GM21529 (cell line): ENCODE results near the gene TANGO2.

ENCODE experiments used
- ATAC-seq: cut with Tn5 transposase; IDR thresholded peaks from one replicate; pipeline ENCODE4 v1.9.1; 2021; ENCODE audit not compliant: unreplicated experiment

TANGO2 gene

DNA sequence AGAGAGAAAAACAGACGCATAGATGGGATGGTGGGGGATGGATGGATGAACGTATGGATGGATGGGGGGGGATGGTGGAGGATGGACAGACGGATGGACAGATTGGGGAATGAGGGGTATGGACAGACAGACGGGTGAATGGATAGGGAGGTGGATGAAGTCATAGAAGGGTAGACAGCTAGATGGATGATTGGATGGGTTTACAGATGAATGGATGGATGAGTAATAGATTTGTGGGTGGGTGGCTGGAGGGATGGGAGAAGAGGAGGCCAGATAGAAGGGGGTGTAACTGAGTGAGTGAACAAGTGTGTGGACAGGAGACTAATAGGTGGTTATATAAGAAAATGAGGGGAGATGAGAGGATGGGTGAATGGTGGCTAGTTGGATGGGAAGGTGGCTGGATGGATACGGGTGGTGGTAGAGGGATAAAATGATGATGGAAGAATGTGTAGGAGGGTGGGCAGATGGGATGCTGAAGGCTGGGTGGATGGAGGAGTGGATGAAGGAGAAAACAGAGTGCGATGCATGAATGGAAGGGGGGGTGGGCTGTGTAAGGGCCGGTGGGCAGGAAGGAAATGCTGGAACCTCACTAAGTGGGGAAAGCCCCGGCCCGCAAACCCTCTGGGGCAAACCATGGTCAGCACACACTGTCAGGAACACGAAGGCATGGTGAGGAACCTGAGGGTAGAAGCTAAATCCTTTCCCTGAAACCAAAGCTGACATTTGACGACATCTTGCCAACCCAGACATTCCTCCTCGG lies 25.9 kb upstream of the TANGO2 start:
- no peak for ATAC-seq

DNA sequence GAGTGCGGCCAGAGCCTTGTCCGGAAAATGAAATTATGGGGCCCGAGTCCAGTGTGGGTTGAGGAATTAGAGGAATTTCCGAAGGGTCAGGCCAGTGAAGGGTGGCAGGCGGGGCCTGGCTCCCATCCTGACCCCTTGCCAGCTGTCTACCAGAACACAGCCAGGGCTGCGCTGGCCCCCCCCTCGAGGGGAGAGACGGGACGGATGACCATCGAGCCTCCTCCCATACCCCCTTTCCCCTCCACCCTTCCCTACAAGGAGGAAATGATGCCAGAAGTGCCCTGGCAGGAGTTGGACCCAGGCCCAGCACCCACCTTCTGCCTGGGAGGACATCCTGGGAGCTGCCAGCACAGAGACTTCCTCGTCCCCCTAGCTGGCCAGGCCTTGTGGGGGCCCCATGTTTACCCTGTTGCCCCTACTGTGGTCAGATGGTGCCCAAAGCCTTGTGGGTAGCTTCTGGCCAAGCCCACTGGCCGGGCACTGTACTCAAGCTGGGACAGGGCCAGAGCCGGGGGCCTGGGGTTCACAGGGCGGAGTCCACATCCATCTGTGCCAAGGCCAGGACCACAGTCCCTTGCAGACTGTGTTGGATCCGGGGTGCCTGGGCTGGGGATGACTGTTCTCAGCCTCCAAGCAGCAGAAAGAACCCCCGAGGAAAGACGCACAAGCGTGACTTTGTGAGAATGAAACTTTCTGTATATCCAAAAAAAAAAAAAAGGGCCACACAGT lies 25.1 kb upstream of the TANGO2 start:
- no peak for ATAC-seq

DNA sequence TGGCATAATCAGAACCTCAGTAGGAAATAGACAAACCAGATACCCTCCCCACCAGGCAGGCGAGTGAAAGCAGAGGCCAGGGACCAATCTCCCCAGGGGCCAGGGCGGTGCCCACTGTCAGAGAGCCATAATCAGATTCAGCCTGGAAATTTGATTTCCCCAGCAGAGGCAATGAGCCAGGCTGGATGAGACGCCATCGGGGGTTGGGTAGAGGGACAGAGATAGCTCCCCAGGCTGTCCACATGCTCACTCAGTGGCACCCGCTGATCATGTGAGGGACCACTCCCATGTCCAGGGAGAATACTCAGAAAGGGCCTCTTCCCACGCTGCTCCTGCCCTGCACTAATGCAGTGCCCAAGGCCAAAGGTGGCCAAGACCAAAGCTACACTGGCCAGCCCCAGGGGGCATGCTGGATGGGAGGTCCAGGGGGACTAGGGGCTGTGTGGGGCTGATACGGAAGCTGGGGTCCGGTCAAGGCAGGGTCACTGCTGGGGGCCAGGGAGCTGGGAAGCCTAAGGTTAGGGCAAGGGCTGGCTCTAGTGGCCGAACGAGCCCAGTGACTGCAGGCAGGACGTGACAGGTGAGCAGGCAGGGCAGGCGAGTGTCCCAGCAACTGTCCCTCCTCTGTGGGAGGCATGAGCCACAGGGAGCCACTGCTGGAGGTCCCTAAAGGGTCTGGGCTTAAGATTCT lies 24.1 kb upstream of the TANGO2 start:
- no peak for ATAC-seq

DNA sequence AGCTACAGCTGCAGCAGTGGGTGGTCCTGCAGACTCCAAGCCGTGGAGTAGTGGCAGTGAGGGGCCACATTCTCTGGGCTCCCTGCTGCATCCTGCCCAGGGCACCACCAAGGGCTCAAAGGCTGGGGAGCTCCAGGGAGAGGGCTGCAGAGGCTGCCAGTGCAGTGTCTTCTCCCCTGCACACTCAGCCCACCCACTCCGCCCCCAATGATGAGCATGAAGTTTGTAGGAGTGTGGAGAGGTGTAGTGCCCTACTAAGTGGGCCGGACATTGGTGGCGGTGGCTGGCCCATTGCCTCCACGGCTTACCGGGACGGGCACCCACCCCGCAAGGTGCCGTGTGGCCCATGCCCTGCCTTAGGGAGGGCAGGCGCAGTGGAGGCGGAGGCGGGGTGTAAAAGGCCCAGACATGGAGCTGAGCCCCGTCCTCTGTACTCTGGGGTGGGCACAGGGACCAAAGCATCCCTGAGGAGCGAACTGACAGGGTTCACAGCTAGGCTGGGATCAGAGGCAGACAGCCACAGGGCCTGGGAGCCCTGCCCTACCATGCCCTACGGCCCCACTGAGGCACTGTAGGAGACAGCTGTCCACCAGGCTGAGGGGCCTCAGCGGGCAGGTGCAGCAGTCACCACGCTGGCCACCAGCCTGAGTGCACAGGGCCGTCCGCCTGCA lies 23.2 kb upstream of the TANGO2 start:
- no peak for ATAC-seq

DNA sequence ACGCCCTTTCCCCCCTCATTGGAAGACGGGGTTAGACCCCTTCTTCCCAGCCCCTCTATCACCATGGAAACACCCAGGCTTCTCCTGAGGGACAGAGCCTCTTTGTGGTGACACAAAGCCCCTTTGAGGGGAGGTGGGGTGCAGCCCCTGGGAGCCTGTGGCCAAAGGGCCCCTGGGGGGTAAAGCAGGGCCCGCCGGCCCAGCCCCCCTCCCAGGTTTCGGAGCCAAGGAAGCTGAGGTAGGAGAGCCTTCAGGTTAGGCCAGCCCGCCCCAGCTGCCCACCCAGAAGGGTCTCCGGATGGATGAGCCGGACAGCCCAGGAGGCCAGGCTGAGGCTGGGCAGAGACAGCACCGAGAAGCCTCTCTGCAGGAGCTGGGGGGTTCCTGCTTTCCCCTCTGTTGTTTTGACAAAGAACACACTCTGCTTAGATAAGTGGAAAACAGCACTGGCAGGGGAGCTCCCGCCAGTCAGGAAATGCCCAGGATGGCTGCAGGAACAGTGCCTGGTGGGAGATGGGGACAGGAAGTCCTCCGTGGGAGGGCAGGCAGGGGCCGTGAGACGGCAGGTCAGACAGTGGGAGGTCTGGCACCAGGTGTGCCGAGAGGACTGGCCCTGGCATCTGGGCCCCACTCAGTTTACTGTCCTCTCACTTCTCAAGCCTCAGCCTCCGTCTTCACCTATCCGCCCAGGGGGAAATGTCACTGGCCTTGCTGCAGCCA lies 22.5 kb upstream of the TANGO2 start:
- ATAC-seq, result no peak

DNA sequence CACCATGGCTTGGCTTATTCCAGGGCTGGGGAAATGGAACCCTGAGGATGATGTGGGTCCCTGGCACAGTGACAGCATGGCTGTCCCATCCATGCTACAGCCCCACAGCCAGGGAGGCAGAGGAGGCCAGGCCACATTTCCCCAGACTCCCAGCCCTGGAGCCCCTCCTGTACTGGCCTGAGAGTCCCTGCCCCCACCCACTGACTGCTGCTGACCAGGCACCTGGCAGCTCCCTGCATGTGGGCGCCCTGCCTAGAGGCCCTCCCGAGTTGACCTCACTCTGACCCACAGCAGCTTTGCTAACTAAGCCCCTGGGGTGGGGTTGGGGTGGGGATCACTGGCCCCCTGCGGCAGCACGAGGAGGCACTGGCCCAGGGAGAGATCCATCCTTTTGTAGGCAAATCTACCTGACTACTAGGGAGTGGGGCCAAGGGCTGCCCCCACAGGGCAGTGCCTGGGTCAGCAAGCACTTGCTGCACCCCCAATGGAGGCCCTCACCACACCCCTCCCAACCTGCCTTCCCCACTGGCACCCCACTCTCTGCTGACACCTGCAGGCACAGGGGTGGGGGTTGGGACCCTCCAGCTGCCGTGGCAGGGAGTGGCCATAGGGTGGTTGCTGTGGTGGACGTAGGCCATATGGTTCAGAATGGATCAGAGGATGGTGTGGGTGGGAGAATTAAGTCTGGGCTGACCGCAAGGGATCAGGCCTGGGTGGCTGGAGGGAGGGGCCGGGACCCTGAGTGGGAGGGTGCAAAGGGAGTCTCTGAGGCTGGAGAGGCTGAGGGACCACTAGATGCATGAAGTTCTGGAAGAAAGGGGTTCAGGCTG lies 21.7 kb upstream of the TANGO2 start:
- no peak for ATAC-seq

DNA sequence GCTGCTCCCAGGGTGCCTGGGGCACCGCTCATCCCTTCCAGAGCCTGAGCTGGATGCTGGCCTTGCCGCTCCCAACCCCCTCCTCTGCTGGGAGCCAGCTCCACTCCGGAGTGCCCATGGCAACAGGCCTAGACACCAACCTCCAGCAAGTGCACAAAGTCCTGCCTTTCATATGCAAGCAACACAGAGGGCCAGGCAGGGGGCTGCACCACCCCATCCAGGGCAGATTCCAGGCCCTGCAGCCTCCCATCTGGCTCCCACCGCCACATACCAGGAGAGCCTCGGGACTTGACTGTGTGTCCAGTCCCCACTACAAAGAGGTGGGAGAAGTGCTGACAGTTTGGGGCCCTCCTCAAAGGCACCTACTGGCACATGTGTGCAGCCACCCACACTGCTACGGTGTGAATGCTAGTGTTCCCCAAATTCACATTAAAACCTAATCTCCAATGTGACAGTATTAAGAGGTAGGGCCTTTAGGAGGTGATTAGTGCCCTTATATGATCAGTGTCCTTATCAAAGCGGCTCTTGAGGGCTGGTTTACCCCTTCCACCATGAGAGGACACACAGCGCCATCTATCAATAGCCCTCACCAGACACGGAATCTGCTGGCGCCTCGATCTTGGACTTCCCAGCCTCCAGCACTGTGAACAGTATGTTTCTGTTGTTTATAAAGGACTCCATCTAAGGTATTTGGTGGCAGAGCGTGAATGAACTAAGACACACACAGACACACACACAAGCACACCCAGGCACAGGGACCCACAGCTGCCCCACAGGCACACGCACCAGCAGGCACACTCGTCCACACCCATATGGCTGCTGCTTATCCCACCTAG lies 20.4 kb upstream of the TANGO2 start:
- no peak for ATAC-seq

DNA sequence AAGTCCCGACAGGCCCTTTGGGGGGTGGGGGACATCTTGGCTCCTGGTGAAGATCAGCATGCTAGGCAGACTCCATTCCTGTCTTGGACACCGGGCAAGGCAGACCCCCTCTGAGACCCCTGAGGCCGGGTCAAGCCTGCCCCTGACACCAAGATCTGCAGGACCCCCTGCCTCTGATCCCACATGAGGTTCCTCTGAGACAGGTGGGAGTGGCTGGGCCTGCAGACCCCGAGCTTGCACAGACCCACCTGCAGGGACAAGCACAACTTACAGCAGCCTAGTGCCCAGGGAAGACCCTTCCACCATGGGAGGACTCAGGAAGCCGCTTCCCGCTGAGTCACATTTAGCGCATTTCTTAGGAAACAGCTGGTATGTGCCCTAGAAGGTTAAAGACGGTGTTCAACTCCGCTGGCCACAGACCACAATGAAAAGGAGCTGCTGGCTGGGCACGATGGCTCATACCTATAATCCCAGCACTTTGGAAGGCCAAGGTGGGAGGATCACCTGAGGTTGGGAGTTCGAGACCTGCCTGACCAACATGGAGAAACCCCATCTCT lies 19.8 kb upstream of the TANGO2 start:
- ATAC-seq, result no peak

DNA sequence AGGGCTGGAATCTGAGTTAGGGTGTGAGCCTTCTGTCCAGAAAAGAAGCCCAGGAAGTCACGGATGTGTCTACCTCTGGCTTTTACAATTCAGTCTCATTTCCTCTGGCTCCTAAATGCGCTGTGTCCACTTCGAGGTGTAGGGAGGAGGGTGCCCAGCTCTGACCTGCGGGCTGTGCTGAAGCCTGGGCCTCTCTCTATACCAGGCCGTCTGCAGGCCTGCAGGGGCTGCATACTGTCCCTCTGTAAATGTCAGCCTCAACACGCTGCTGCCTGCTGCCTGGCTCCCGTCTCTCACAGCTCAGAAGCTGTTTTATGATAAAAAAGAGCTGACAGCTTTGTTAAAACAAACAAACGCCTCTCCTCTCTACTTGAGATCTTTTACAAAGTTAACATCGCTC lies 18.8 kb upstream of the TANGO2 start:
- ATAC-seq, result no peak

DNA sequence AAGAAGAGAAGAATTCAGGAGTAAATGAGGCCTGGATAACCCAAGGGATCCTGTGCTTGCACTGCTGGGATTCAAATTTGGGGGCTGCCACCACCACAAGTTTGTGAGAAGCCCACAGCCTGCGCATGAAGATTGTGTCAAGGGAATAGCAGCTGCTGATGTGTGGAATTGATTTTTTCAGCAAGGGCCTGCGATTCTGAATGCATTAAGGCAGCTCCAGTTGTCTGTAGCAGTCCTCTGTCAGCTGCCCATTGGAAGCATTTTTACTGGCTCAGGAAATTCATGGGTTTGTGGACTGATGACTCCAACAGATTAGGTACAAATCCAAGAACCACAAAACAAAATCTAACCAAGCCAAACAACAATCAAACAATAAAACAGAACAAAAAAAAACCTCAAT lies 18.3 kb upstream of the TANGO2 start:
- no peak for ATAC-seq

DNA sequence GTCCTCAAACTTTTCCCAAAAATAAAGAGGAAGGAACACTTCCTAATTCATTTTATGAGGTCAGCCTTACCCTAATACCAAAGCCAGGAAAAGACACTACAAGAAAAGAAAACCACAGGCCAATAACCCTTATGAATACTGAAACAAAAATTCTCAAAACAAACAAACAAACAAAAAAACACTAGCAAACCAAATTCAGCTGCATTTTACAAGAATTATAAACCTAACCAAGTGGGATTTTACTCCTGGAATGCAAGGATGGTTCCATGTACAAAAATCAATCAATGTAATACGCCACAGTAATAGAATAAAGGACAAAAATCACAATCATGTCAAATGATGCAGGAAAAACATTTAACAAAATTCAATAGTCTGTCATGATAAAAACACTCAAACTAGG lies 17.6 kb upstream of the TANGO2 start:
- ATAC-seq, result no peak

DNA sequence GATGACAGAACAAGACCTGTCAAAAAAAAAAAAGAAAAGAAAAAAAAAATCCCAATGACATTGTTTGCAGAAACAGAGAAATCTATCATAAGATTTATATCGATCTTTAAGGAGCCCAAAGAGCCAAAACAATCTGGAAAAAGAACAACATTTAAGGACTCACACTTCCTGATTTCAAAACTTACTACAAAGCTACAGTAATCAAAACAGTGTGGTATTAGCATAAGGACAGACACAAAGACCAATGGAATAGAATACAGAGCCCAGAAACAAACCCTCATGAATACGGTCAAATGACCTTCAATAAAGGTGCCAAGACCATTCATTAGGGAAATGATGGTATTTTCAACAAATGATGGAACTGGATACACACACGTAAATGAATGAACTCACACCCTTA lies 16.4 kb upstream of the TANGO2 start:
- no peak for ATAC-seq

DNA sequence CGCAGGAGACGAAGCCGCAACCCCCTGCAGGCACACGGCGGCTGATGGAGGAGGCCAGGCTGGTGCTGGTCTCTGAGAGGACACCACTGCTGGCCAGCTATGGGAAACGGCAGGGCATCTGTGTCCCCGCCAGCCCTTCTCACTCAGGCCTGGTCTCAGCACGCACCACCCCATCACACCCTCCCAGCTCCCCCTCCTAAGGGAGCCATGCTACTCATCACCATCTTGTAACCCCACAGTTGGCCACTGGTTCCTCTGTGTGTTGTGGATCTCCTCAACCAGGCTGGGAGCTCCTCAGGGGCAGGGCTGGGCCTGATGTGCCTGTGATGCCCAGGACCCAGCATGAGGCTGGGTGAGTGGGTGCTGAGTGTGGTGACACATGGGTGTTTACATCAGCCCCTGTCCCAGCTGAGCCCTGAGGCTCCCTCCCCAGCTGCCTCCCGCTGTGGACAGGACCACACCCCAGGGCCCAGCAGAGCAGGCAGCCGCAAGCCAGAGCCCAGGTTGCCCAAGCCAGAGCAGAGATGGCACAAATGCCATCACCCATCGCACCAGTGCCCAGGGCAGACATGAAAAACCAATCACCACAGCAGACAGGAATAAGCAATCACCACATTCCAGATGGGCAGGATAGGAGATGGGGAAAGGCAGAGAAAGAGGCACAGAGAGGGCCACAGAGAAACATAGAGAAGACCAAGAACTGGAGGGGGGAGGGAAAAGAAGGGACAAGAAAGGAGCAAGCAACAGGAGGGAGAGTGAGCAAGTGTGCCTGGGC lies 12.5 kb upstream of the TANGO2 start:
- no peak for ATAC-seq

DNA sequence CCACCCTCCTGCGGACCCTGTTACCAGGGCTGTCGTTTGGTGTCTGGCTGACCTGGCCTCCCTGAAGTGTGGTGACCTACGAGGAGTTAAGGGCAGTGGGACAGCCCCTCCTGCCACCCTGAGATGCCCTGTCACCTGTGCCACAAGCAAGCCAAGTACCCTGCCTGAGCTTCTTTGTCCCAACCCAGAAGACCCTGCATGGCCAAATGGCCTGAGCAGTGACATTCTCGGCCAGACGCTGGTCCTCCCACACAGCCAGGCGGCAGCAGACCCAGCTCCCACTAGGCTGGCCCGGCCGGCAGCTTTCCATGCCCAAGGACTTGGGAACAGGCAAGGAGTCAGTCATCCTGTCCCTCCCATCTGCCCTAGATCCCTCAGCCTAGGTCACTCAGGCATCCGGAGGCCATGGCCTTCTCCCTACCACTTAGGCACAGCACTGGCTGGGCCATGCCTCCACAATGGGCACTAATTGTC lies 11.9 kb upstream of the TANGO2 start:
- ATAC-seq, result no peak

DNA sequence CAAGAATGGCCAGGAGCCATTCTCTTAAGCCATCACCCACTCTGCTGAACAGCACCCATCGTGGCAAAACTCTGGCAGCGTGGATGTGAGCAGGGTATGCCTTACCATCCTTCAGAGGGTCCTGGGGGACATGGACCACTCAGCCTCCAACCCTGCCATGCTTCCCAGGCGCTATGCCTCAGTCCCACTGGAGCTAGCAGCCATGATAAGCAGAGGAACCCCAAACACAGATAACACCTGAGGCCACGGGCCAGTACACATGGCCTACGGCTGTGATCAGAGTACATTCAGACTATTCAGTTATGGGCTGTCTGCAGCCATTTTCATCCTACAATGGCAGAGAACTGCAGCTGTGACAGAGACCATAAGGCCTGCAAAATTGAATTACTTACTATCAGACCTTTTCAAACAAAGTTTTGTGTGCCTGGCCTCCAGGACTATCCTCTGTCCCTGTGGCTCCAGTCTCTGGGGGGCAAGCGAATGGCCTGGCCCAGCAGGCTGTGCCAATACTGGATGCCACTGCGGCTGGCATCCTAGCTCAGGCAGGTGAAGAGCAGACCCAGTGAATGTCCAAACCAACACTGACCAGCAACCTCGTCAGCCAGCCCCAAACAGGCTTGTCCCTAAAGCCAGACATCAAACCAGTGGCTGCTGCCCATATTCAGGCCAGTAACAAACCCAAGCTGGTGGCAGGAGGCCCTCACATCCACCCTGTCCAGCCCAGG lies 11.2 kb upstream of the TANGO2 start:
- no peak for ATAC-seq

DNA sequence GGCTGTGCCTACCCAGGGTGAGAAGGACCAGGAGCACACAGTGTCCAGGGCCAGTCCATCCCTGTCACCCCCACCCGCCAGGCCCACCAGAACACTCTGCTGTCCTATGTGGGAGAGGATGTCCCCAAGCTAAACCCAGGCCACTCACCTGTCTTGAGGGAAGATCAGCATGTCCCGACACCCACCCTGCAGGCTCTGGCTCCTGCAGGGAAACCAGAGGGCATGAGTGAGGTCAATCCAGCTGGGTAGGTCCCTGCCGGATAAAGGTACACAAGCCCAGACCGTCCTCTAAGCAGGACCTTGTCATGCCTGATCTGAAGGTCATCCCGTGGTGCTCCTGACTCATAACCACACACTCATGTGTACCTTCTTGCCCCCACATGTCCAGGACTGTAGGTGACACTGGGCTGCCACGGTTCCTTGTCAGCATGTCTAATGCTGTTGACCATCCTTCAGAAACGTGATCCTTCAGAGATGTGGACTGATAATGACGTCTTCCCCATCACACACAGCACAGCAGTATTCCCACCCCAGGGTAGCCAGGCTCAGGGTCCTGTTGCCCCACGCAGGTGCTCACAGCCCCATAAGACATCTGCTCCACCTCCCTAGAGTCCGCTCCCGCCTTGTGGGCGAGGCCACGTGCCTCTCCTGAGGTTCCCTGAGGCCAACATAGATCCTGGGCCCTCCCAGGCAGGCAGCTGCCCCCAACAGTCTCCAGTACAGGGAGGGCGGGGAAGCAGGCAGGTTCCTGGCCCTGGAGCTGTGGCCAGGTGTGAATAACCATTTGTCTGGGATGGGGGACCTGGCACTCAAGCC lies 10.4 kb upstream of the TANGO2 start:
- ATAC-seq, result no peak
